Epithelial cell of prostate (primary cell): ENCODE measurements around the gene ATP2B3.

Experiments used
- DNase-seq: peaks from one replicate; pipeline ENCODE4 v3.0.0-alpha.2; 2011; ENCODE audit warnings: low read depth, low spot score
- H3K27ac ChIP-seq: fragments of 450-650 bp; 2 replicates; pipeline ENCODE4 v1.5.1; 2017; ENCODE audit warnings: mild to moderate bottlenecking

The ATP2B3 gene

DNA sequence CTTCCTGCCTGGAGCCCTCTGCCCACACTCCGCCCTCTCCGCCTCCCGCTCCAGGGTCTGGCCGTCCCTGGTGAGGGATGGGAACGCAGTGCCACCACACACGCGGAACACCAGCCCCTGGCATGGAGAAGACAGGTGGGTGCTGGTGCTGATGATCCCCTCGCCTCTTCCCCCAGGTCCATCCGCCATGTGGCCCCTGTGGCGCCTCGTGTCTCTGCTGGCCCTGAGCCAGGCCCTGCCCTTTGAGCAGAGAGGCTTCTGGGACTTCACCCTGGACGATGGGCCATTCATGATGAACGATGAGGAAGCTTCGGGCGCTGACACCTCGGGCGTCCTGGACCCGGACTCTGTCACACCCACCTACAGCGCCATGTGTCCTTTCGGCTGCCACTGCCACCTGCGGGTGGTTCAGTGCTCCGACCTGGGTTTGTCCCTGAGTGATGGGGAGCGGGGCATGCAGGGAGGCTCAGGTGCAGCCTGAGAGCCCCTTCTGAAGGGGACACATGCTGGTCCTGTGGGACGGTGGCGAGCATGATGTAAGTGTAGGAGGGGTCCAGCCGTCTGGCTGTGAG lies 12.9 kb upstream of the ATP2B3 start:
- H3K27ac ChIP-seq = no peak overlapping the region
- no peak for DNase-seq

DNA sequence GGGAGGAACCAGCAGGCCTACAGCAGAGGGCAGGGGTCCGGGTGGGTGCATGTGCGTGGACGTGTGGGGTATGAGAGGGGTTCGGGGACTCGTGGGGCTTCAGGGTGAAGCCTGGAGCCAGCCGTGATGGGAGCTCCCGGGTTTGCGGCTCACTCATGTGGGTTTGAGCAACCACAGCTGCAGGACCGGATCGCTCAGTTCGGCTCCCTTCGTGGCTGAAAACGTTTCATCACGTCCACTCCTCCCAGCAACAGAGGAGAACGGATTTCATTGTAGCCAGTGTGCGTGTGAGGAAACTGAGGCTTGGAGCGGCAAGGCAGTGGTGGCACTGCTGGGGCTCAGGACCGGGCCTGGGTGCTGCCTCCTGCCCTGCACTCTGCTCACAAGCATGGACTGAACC lies 12.1 kb upstream of the ATP2B3 start:
- DNase-seq = no peak

DNA sequence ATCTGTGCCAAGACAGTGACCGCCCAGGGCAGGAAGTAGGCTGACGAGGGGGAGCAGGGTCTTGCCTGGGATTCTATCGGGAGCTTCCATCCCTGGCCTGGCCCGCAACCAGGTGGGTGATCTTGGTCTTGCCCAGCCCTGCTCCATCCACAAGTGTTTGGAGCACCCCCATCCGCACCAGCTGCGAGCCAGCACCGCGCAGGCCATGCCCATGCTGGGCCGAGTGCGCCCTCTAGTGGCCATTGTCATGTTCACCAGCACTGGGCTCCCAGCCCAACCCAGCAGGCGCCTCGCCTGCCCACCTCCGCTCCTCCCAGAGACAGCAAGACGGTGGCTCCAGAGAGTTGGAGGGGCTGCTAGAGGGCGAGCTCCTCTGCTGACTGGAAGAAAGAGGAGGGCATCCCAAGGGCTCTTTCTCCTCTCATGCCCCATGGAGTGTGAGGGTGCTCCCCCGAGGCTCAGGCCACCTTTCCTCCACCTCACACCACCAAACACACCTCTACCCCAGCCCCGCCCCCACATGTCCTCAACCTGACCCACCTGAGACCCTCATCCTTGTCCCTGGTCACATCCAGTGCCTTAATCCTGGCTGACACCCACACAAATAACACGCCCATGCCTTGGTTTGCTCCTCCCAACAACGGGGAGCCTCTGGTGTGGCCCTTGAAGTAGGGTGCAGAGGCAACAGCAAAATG lies 9.8 kb upstream of the ATP2B3 start:
- no peak overlapping the region for H3K27ac ChIP-seq
- DNase-seq = no peak

More for the DNA sequence above, 12.1 kb upstream of the ATP2B3 start:
- no peak overlapping the region for H3K27ac ChIP-seq

DNA sequence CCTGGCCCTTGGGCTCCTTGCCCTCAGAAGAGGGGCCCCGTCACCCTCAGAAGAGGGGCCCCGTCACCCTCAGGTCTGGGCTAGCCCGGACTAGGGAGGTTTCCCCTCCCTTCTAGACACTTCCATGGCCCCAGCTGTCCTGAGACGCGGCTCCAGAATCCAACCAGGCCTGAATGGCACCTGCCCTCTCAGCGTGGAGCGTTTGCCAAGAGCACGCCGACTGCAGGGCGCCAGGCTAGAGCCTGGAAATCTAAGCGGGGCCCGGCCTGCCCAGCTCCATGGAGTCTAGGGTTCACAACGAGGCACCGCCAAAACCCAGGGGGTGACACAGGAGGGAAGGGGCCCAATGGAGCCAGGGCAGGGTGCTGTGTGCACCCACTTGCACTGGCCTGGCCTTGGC lies 7.8 kb upstream of the ATP2B3 start:
- H3K27ac ChIP-seq = no peak overlapping the region
- DNase-seq = no peak

DNA sequence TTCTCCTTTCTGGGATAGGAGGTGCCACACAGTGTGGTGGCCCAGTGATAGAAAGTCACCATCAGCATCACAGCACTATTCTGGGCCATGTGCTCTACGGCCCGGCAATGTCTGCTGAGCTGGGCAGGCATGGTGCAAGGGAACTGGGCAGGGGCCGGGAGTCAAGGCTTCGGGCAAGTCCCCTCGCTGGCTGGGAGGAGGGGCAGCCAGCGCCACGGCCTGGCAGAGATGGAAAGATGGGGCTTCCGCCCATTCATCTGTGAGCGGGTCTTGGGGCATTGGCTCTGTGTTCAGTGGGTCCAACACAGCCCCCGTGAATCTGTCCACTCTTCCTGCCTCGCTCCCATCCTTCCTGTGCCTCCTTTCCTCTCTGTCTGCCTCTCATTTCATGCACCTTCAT lies 7.1 kb upstream of the ATP2B3 start:
- no peak for DNase-seq
- H3K27ac ChIP-seq = no peak overlapping the region

DNA sequence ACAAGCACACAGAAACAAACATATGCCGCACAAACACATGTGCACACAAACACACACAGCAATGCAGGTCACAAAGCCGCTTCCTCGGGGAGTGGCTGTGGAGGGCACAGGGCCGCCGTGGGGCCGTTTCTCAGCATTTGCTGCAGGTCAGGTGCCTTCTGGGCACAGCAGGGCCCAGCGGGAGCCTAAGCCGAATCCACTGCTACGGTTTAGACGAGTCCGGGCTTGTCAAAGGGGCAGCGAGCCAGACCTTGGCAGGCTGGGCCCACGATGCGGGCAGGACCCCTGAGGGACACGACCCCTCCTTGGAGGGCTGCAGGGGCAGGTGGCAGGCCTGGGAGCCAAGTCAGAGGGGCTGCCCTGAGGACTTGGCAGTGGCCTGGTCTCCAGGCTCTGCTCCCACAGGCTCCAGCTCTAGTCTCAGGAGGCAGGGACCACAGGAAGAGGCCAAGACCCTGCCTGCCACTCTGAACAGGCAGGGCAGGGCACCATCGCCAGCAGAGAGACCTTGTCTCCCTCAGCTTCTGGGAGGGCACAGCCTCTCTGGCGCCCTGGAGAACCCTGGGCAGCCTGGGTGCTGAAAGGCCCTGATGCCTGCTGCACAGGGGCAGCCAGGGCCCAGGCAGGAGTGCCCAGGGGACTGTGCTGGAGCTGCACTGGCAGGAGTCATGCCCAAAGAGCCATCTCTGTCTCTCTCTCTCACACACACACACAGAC lies 5.5 kb upstream of the ATP2B3 start:
- DNase-seq = no peak
- H3K27ac ChIP-seq = no peak overlapping the region

DNA sequence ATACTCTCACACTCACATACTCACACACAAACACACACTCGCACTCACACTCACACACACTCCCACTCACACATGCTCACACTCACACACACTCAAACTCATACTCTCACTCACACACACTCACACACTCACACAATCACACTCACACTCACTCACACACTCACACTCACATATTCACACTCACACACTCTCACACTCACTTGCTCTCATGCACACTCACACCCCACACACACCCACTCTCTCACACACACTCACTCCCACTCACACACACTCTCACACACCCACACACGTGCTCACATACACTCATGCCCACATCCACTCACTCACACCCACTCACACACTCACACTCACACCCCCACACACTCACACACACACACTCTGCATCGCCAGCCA lies 4.9 kb upstream of the ATP2B3 start:
- DNase-seq = no peak
- H3K27ac ChIP-seq = no peak overlapping the region

DNA sequence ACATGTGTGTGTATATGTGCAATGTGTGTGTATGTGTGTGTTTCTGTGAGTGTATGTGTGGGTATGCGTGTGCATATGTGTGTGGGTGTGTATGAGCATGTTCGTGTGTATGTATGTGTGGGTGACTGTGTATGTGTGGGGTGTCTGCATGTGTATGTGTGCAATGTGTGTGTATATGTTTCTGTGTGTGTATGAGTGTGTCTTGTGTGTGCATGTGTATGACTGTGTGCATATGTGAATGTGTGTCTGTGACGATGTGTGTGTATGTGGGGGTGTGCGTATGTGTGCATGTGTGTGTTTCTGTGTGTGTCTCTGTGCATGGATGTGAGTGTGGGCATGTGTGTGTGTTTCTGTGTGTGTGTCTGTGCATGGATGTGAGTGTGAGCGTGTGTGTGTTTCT lies 4.2 kb upstream of the ATP2B3 start:
- DNase-seq = no peak
- no peak overlapping the region for H3K27ac ChIP-seq

DNA sequence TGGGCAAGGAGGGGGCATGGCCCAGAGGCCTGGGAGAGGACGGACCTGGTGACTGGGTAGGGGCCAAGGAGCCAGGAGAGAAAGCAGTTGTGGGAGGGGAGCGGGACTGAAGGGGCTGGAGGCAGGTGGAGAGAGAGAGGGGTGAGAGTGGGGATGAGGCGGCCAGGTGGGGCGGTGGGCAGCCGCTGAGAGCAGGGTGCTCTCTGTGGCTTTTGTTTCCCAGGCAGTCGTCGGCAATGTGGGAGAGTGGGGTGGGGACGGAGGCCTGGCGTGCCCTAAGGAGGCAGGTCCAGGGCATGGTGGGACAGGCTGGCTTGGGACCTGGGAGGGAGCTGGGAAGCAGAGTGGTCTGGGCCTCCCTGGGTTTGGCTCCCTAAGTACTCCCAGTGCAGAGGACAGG lies 3.2 kb upstream of the ATP2B3 start:
- H3K27ac ChIP-seq = no peak overlapping the region
- DNase-seq = no peak

DNA sequence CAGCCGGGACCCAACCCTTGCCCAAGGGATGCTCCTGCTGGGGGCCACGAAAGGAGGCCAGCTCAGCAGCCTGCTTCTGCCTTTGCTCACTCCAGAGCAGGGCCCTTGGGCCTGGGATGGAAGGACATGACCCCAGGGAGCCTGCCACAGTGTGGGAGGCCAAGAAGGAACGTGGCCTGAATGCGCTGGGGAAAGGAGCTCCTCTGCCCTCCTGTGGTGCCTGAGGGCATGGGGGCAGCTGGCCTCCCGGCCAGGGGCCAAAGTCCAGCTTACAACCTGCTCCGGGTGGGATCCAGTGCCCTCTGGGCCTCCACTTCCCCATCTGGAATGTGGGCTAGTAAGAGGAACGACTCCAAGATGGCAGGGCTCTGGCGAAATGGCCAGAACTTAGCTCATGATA lies 2.0 kb upstream of the ATP2B3 start:
- H3K27ac ChIP-seq = no peak overlapping the region
- no peak for DNase-seq

DNA sequence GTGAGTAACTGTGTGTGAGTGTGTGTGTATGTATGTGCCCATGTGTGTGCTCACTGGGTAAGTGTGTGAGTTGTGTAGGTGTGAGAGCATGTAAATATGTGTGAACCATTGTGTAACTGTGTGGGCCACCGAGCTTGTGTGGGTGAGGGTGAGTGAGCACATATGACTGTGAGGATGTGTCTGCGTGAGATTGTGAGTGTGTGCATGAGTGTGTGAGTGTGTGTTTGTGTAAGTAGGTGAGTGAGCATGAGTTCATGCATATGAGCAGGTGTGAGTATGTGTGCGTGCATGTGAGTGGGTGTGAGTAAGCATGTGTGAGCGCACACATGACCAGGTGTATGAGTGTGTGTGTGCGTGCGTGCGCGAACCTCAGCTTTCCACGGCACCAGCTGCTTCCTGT lies 1.4 kb upstream of the ATP2B3 start:
- DNase-seq = no peak
- no peak overlapping the region for H3K27ac ChIP-seq

DNA sequence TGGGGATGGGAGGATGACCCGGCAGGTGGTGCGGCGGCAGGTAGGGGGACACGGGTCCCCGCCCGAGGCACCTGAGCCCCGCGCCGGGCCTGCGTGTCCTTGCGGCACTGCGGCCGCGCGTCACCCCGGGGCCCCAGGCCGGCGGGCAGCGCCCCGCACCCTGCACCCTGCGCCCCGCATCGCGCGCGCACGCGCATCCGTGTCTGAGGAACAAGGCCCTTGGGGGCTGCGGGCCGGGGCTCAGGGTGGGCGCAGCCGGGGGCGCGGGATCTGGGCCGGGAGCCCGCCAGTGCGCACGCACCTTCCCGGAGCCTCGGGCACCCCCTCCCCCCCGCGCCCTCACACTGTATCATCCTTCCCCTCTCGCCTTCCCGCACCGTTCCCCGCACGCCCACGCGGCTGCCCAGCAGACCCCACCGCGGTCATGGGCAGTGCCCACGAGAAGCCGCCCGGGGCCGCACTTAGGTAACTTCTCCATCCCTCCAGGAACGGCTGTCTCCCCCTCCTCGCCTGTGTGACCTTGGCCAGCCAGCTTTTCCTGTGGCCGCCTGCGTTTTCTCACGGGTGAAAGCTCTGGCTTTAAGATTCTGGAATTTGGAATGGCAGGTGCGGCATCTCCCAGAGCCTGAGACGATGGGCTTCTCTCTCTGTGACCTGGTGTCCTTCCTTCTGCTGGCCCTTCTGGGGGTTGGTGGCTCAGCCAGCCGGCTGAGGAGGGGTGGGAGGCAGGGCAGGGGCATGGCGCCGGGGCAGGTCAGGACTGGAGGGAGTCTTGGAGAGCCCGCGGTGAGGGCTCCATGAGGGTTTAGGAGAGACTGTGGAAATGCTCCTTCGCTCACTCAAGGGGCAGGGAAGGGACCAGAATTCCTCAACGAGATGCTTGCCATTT lies 748 bp downstream of the ATP2B3 start:
- no peak for DNase-seq
- no peak overlapping the region for H3K27ac ChIP-seq

DNA sequence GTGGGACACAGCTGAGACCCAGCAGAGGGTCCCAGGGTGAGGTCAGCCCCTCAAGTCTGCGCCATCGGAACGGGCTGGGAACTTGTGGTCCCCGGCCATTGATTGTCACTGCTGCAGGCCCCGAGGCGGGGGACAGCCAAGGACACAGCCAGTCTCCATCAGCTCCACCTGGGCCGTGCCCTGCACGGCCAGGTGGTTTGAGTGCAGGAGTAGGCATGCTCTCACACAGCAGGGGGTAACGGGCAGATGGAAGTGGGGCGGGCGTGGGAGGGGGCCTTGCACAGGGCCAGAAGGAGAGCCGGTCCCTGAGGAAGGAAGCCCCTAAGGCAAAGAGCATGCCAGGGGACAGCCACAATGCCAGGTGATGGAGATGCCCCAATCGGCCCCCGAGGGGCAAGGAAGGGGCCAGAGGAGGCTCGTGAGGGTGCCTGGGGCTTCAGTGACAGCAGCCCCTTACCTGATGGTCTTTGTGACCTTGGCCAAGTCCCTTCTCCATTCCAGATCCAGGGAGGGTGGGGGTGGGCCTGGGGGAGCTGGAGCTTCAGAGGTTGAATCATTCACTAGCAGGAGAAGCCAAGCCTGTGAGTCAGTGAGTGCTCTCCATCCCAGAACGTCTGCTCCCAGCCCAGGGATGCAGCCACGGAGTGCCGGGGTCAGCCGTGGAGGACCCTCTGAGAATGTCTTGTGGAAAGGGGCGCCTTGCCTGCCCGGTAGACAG lies 2.3 kb downstream of the ATP2B3 start:
- H3K27ac ChIP-seq = no peak overlapping the region
- DNase-seq = no peak

DNA sequence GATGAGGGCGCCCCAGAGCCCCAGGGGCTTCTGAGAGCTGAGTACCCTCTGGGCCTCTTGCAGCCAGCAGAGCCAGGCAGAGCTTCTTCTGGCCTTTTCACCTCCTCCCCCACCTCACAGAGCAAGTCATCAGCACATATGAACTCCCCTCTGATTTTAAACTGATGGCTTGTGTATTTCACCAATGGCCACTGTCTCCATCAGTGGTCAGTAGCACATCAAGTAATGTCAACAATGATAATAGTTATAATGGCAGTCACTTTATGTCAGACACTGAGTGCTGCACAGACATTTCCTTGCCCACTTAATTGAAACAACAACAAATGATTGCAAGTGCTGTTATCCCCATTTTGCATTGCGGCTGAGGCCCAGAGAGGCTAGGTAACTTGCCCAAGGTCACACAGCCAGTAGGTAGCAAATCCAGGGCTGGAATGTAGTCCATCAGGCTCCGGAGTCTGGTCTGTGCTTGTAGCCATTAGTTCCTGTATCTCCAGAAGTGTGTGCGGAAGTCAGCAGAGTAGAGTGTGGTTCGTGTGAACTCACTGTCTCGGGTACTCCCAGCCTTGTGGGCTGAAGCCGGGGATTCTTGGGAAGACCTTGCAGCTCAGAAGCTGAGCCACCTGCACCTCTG lies 3.0 kb downstream of the ATP2B3 start:
- H3K27ac ChIP-seq = no peak overlapping the region
- no peak for DNase-seq

DNA sequence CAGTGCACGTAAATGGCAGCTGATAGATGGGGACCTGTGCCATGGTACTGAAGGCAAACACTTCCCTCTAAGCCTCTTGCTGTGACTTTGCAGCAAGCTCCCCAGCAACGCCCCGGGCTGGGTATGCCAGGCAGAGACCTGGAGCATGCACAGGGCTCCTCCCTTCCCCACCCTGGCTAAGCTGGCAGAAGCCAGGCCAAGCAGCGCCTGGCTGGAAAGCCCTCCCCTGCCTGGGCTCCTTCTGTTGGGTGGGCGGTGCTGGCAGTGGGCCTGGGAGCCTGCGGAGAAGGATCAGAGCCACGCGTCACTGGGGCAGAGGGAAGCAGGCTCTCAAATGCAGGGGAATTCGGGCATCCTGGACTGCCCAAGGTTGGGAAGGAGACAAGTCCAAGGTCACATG lies 3.6 kb downstream of the ATP2B3 start:
- no peak for DNase-seq
- no peak overlapping the region for H3K27ac ChIP-seq

DNA sequence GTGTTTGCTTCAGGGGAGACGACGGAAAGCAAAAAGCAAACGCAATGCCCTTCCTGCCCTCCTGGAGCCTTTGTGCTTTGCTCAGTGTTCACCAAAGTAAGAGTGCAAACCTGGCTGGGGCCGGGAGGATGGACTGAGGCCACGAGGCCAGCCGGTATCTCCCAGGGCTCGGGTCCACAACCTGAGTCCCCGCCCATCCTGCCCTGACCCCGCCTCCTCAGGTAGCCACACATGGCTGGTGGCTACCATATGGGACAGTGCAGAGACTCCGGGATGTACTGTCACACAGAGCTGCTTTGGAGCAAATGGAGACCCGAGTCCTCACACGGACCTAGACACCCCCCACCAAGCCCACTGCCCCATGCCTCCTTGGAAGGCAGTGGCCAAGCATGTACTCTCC lies 4.8 kb downstream of the ATP2B3 start:
- H3K27ac ChIP-seq = no peak overlapping the region
- no peak for DNase-seq

DNA sequence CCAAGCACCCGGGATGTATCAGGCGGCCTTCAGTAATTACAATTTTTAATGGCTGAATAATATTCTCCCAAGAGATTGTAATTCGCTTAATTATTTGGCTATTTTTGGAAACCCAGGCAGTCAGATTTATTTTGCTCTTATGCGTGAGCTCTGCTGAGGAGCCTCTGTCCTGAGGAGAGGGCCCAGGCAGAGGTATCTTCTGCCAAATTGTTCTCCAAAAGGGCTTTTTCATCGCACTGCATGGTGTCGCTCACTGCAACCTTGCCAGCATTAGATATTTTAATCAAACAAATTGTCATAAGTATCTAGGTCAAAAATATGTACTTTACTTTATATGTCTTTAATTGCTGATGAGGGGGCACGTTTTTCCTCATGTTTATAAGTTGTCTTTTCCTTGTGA lies 5.8 kb downstream of the ATP2B3 start:
- H3K27ac ChIP-seq = no peak overlapping the region
- no peak for DNase-seq

DNA sequence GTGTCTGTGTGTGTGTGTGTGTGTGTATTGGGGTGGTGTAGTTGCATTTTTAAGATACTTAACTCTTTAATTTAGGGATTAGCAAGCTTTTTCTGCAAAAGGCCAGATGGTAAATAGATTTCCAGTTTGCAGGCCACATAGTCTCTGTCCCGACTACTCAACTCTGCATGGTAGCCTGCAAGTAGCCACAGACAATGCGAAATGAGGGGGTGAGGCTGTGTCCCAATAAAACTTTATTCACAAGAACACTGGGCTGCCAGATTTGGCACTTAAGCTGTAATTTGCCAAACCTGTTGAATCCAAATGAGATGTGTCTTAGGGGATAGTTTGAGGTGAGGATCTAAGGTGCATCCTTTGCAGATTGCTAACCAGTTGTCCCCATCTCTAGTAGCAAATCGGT lies 6.8 kb downstream of the ATP2B3 start:
- no peak for DNase-seq
- no peak overlapping the region for H3K27ac ChIP-seq

DNA sequence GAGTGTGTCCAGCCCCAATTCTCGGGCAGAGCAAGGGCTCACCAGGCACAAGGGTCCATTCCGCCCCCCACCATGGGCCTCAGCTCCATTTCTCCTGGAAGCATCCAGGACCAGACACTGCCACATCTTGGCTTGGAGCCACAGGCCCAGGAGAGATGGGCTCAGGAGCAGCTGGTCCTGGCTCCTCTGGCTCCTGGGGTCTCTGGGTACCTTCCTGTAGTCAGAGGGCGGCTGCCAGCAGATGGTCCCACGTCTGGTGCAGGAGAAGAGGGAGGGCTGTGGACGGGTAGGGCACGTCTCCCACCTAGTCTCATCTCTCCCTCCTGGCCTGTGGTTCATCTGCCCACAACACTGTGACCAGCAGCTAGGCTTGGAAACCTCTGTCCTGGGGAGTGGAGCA lies 8.0 kb downstream of the ATP2B3 start:
- H3K27ac ChIP-seq = no peak overlapping the region
- DNase-seq = no peak

DNA sequence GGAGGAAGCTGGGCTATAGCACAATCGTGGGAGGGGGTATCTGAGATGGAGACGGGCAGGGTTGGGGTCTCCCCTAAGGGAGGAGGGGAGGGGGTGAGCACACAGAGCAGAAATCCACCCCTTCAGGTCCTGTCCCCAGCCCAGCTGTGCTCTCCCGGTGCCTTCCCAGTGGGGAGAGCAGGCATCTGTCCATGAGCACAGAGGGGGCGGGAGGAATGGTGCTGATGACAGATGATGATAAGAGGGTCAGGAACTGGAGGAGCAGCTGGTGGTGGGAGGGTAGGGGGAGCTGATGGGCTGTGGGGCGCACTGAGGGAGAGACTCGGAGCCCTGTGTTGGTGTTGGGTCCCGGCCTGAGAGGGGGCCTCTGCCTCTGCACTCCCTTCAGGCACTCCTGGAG lies 8.6 kb downstream of the ATP2B3 start:
- DNase-seq = no peak
- no peak overlapping the region for H3K27ac ChIP-seq
